Glomerular endothelial cell (primary cell): ENCODE results near the gene CBX1. TPM values are rescaled to one million over a fixed set of nuclear protein-coding genes. Genes with fewer than 3 reads are reported as not detected.
"Not testable (repeated sequence)": the region's sequence is repeated elsewhere in the genome, so short reads cannot be mapped to it uniquely, and the experiment has no call there.

ENCODE experiments used
- DNase-seq: peaks from one replicate; pipeline ENCODE4 v3.0.0-alpha.2; 2011; ENCODE audit warnings: low read depth, low spot score; ENCODE audit errors: extremely low read depth
- total RNA-seq: library from RNA; depleted of rRNA; stranded (reverse); fragments of >200 nt; gene quantifications from 2 replicates; pipeline ENCODE4 v1.2.3, GENCODE V29; 2015

CBX1 gene
- total RNA-seq, 1 donor from 2014 or later, result 65.3 TPM

- DNase-seq, result no peak
Observed at GRCh38 chr17:48123776-48124388, 22.6 kb upstream of the CBX1 start.

GRCh38 chr17:48123111-48123510 lies 21.8 kb upstream of the CBX1 start:
- DNase-seq, result no peak

- no peak for DNase-seq
Observed at GRCh38 chr17:48122665-48123045, 21.4 kb upstream of the CBX1 start.

- no peak for DNase-seq
Observed at GRCh38 chr17:48121923-48122664, 20.8 kb upstream of the CBX1 start.

- no peak for DNase-seq
Observed at GRCh38 chr17:48113201-48113676, 12.0 kb upstream of the CBX1 start.

- no peak for DNase-seq
Observed at GRCh38 chr17:48111937-48112241, 10.6 kb upstream of the CBX1 start.

GRCh38 chr17:48110761-48111160 lies 9.5 kb upstream of the CBX1 start:
- no peak for DNase-seq

GRCh38 chr17:48107137-48108055 lies 6.1 kb upstream of the CBX1 start, which contains the start of gene SNX11:
Gene SNX11, plus strand, starts transcription at chr17:48107766. Its CDS starts 4,278 bp downstream, at chr17:48112044.
- DNase-seq, result no peak

GRCh38 chr17:48106802-48107136 lies 5.5 kb upstream of the CBX1 start:
- no peak for DNase-seq

- no peak for DNase-seq
Observed at GRCh38 chr17:48104440-48104839, 3.2 kb upstream of the CBX1 start.

GRCh38 chr17:48102798-48103715 lies 1.8 kb upstream of the CBX1 start:
- no peak for DNase-seq

- DNase-seq, result no peak
Observed at GRCh38 chr17:48102043-48102750, 919 bp upstream of the CBX1 start.

GRCh38 chr17:48100591-48101011 lies 677 bp downstream of the CBX1 start:
- no peak for DNase-seq

GRCh38 chr17:48100160-48100559 lies 1.1 kb downstream of the CBX1 start:
- no peak for DNase-seq

GRCh38 chr17:48095611-48096010 lies 5.7 kb downstream of the CBX1 start:
- no peak for DNase-seq

- no peak for DNase-seq
Observed at GRCh38 chr17:48093341-48094045, 7.8 kb downstream of the CBX1 start.

- DNase-seq, result no peak
Observed at GRCh38 chr17:48084932-48085331, 16.3 kb downstream of the CBX1 start.

GRCh38 chr17:48081858-48082257 lies 19.4 kb downstream of the CBX1 start:
- DNase-seq, result no peak

- not testable (repeated sequence) for DNase-seq
Observed at GRCh38 chr17:48077152-48077551, 24.1 kb downstream of the CBX1 start.
